ENCODE results near the gene PTGFRN.
A peak's percentile ranks its signal among the peaks of the same experiment; 100 is the strongest.

DNA sequence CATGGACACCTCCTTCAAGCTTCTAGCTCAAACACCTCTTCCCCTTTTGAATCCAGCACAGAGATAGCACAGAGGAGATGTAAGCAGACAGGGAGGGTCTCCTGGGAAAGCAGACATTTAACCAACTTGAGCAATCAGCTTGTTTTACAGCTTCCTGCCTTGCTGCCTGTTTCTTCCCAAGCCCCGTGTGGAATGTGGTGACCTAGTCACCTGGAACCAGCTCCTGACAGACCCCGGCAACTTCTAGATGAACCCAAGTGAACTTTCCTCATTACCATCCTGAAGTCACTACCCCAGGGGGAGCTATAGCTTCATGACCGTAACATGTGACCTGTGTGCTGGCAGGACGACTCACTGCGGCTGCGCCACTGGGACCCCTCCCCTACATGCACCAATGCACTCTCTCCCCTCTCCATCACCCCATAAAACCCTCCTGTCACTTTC lies 126.3 kb downstream of the PTGFRN start:
- TF ChIP-seq, protein P1, sequence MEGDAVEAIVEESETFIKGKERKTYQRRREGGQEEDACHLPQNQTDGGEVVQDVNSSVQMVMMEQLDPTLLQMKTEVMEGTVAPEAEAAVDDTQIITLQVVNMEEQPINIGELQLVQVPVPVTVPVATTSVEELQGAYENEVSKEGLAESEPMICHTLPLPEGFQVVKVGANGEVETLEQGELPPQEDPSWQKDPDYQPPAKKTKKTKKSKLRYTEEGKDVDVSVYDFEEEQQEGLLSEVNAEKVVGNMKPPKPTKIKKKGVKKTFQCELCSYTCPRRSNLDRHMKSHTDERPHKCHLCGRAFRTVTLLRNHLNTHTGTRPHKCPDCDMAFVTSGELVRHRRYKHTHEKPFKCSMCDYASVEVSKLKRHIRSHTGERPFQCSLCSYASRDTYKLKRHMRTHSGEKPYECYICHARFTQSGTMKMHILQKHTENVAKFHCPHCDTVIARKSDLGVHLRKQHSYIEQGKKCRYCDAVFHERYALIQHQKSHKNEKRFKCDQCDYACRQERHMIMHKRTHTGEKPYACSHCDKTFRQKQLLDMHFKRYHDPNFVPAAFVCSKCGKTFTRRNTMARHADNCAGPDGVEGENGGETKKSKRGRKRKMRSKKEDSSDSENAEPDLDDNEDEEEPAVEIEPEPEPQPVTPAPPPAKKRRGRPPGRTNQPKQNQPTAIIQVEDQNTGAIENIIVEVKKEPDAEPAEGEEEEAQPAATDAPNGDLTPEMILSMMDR (IDR thresholded peaks at IDR 0.05; ENCODE audit: control extremely low read depth in 1 of 3, insufficient read depth in 1 of 3, low read depth in 1 of 3, low read length in 3 of 3): peak in 1 of 3 experiments; percentile 22; a peak in 1 of 4 replicates
- TF ChIP-seq ASH2L (IDR thresholded peaks at IDR 0.05; ENCODE audit: low read length) (no peak), RFX5 (IDR thresholded peaks at IDR 0.05; ENCODE audit: borderline replicate concordance, low read depth, low read length) (no peak), CREB1 (IDR thresholded peaks at IDR 0.05) (no peak)
- TF ChIP-seq, protein P2, sequence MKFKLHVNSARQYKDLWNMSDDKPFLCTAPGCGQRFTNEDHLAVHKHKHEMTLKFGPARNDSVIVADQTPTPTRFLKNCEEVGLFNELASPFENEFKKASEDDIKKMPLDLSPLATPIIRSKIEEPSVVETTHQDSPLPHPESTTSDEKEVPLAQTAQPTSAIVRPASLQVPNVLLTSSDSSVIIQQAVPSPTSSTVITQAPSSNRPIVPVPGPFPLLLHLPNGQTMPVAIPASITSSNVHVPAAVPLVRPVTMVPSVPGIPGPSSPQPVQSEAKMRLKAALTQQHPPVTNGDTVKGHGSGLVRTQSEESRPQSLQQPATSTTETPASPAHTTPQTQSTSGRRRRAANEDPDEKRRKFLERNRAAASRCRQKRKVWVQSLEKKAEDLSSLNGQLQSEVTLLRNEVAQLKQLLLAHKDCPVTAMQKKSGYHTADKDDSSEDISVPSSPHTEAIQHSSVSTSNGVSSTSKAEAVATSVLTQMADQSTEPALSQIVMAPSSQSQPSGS (IDR thresholded peaks at IDR 0.05; ENCODE audit: low read length): no peak

Data from H1 (cell line).